ENCODE measurements around the gene KLHDC2.
"Not testable (repeated sequence)": the region's sequence is repeated elsewhere in the genome, so short reads cannot be mapped to it uniquely, and the experiment has no call there.

DNA sequence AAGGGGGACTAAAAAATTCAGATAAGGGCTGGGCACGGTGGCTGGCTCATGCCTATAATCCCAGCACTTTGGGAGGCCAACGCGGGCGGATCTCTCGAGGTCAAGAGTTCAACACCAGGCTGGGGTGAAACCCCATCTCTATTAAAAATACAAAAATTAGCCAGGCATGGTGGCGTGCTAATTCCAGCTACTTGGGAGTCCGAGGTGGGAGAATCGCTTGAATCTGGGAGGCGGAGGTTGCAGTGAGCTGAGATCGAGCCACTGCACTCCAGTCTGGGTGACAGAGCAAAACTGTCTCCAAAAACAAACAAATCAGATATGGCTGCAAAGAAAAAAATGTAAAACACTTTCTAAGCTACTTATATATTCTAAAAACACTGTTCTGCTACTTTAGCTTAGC is 3.7 kb downstream of the KLHDC2 start:
- TF ChIP-seq CTCF (IDR thresholded peaks at IDR 0.05; ENCODE audit: borderline replicate concordance, extremely low read depth, low read length, poor library complexity, severe bottlenecking); EZH2 (IDR thresholded peaks at IDR 0.05; ENCODE audit: borderline replicate concordance, low read depth, low read length, severe bottlenecking): not testable (repeated sequence)
